ENCODE results near the gene SEC14L2.
"Not testable (repeated sequence)": the region's sequence is repeated elsewhere in the genome, so short reads cannot be mapped to it uniquely, and the experiment has no call there.

The SEC14L2 gene

GRCh38 chr22:30445438-30446145 is 48.8 kb downstream of the SEC14L2 start:
- DNase-seq (ENCODE audit: insufficient read length, low spot score) (no peak), FAIRE-seq (no peak)

GRCh38 chr22:30447656-30448055 is 50.8 kb downstream of the SEC14L2 start:
- DNase-seq (ENCODE audit: insufficient read length, low spot score) (no peak), FAIRE-seq (no peak)

- FAIRE-seq; DNase-seq (ENCODE audit: insufficient read length, low spot score): not testable (repeated sequence)
These were observed 54.7 kb downstream of the SEC14L2 start for GRCh38 chr22:30451488-30451887.

GRCh38 chr22:30452861-30453260 is 56.0 kb downstream of the SEC14L2 start:
- FAIRE-seq, result no peak
- DNase-seq (ENCODE audit: insufficient read length, low spot score), result no peak

GRCh38 chr22:30453731-30454510 is 57.1 kb downstream of the SEC14L2 start:
- DNase-seq (ENCODE audit: insufficient read length, low spot score), result no peak
- FAIRE-seq, result no peak

- FAIRE-seq, result no peak
These were observed 58.4 kb downstream of the SEC14L2 start for GRCh38 chr22:30455075-30455840.

GRCh38 chr22:30457981-30458380 is 61.2 kb downstream of the SEC14L2 start:
- DNase-seq (ENCODE audit: insufficient read length, low spot score), result no peak
- FAIRE-seq, result no peak

More at GRCh38 chr22:30455075-30455840, 58.4 kb downstream of the SEC14L2 start:
- DNase-seq (ENCODE audit: insufficient read length, low spot score), result no peak

GRCh38 chr22:30459181-30460052 is 62.6 kb downstream of the SEC14L2 start:
- DNase-seq (ENCODE audit: insufficient read length, low spot score), result no peak
- no peak for FAIRE-seq

- FAIRE-seq (no peak), DNase-seq (ENCODE audit: insufficient read length, low spot score) (no peak)
These were observed 63.3 kb downstream of the SEC14L2 start for GRCh38 chr22:30460147-30460546.

- not testable (repeated sequence) for DNase-seq (ENCODE audit: insufficient read length, low spot score); FAIRE-seq
These were observed 63.7 kb downstream of the SEC14L2 start for GRCh38 chr22:30460555-30460954.

GRCh38 chr22:30469165-30469564 is 72.3 kb downstream of the SEC14L2 start:
- DNase-seq (ENCODE audit: insufficient read length, low spot score) (no peak), FAIRE-seq (no peak)

- FAIRE-seq (no peak), DNase-seq (ENCODE audit: insufficient read length, low spot score) (no peak)
These were observed 73.8 kb downstream of the SEC14L2 start for GRCh38 chr22:30470655-30471054.

- DNase-seq (ENCODE audit: insufficient read length, low spot score) (no peak), FAIRE-seq (no peak)
These were observed 74.9 kb downstream of the SEC14L2 start, which contains the start of gene SEC14L3 for GRCh38 chr22:30471616-30472318. Gene SEC14L3, minus strand, starts transcription at chr22:30472017. Its CDS starts 59 bp downstream, at chr22:30471958.

- DNase-seq (ENCODE audit: insufficient read length, low spot score), result no peak
- FAIRE-seq, result no peak
These were observed 76.3 kb downstream of the SEC14L2 start for GRCh38 chr22:30472994-30473720.

GRCh38 chr22:30474121-30474520 is 77.3 kb downstream of the SEC14L2 start:
- DNase-seq (ENCODE audit: insufficient read length, low spot score), result no peak
- FAIRE-seq, result no peak
